DMS79 treated with DMSO at 0.1 percent for 48 hours (cell line): ENCODE results near the gene CCL22.
A peak's percentile ranks its signal among the peaks of the same experiment; 100 is the strongest.
"Not testable (repeated sequence)": the region's sequence is repeated elsewhere in the genome, so short reads cannot be mapped to it uniquely, and the experiment has no call there.

ENCODE experiments used
- DNase-seq: peaks from one replicate; lab custom pipeline; 2025; lab: John Stamatoyannopoulos, UW

The CCL22 gene

GRCh38 chr16:57347858-57348257 is 10.7 kb upstream of the CCL22 start:
- DNase-seq: no peak

- no peak for DNase-seq
Measured at GRCh38 chr16:57348327-57348726, 10.3 kb upstream of the CCL22 start.

GRCh38 chr16:57349212-57350031 is 9.2 kb upstream of the CCL22 start:
- no peak for DNase-seq

GRCh38 chr16:57352636-57353047 is 5.9 kb upstream of the CCL22 start:
- DNase-seq: no peak

- DNase-seq: no peak
Measured at GRCh38 chr16:57354311-57354710, 4.3 kb upstream of the CCL22 start.

- DNase-seq: no peak
Measured at GRCh38 chr16:57355898-57356414, 2.6 kb upstream of the CCL22 start.

GRCh38 chr16:57356547-57356946 is 2.0 kb upstream of the CCL22 start:
- DNase-seq: no peak

GRCh38 chr16:57357330-57358085 is 1.1 kb upstream of the CCL22 start:
- no peak for DNase-seq

GRCh38 chr16:57358086-57358420 is 530 bp upstream of the CCL22 start:
- DNase-seq: no peak

- no peak for DNase-seq
Measured at GRCh38 chr16:57360321-57360935, 1.8 kb downstream of the CCL22 start.

GRCh38 chr16:57361404-57361803 is 2.8 kb downstream of the CCL22 start:
- DNase-seq: peak; percentile 44

- DNase-seq: no peak
Measured at GRCh38 chr16:57364143-57364542, 5.6 kb downstream of the CCL22 start.

GRCh38 chr16:57366544-57367040 is 8.0 kb downstream of the CCL22 start:
- DNase-seq: no peak

GRCh38 chr16:57367116-57367752 is 8.7 kb downstream of the CCL22 start:
- peak; percentile 36 for DNase-seq

- DNase-seq: no peak
Measured at GRCh38 chr16:57371494-57372371, 13.2 kb downstream of the CCL22 start.

- peak; percentile 43 for DNase-seq
Measured at GRCh38 chr16:57372372-57373116, 14.0 kb downstream of the CCL22 start, which contains the start of gene CX3CL1. Gene CX3CL1, plus strand, starts transcription at chr16:57372490. Its CDS starts 79 bp downstream, at chr16:57372569.

- DNase-seq: no peak
Measured at GRCh38 chr16:57373117-57373947, 14.7 kb downstream of the CCL22 start.

GRCh38 chr16:57374067-57374534 is 15.5 kb downstream of the CCL22 start:
- peak; percentile 8 for DNase-seq

- DNase-seq: not testable (repeated sequence)
Measured at GRCh38 chr16:57374925-57375465, 16.4 kb downstream of the CCL22 start.
